Erythroblast (primary cell): ENCODE measurements around the gene GARRE1.

ENCODE experiments used
- GATA1 ChIP-seq: IDR thresholded peaks from 2 replicates; pipeline ENCODE4 v1.6.1; 2011; ENCODE audit warnings: low read depth, mild to moderate bottlenecking, control low read depth, low read length, moderate library complexity
- POLR2A ChIP-seq: IDR thresholded peaks from 2 replicates; pipeline ENCODE4 v1.6.1; 2011; ENCODE audit warnings: mild to moderate bottlenecking, low read length

- TF ChIP-seq POLR2A (no peak), GATA1 (no peak)
These were observed 33.8 kb upstream of the GARRE1 start for GRCh38 chr19:34220472-34221063.
